CD4-positive, CD25-positive, alpha-beta regulatory T cell (primary cell): ENCODE data around the gene KIFC3. TPM values are rescaled to one million over a fixed set of nuclear protein-coding genes. Genes with fewer than 3 reads are reported as not detected.

Source experiments
- ATAC-seq, 2 donors: fragments of 150-1000 bp; cut with Tn5 transposase; one replicate each; pipeline ENCODE4 v1.10.0; 2021; ENCODE audit warnings: low read depth in 2 of 2, moderate number of reproducible peaks in 2 of 2, moderate library complexity in 1 of 2
- DNase-seq, 3 donors: peaks; one replicate each; pipeline versions ENCODE4 v3.0.0 to v3.0.0-alpha.2; 2012 to 2022; ENCODE audit warnings: mixed read lengths in 1 of 3
- H3K27ac ChIP-seq: one replicate; pipeline ENCODE4 v1.7.0; 2013; ENCODE audit warnings: mild to moderate bottlenecking, low read length; ENCODE audit not compliant: insufficient read depth, poor library complexity, severe bottlenecking
- H3K27me3 ChIP-seq: one replicate; pipeline ENCODE4 v1.7.0; 2013; ENCODE audit warnings: low read length; ENCODE audit not compliant: control insufficient read depth, insufficient read depth
- H3K36me3 ChIP-seq: one replicate; pipeline ENCODE4 v1.7.0; 2013; ENCODE audit warnings: mild to moderate bottlenecking, low read length, moderate library complexity; ENCODE audit not compliant: control insufficient read depth, insufficient read depth
- H3K4me1 ChIP-seq: 2 replicates; pipeline ENCODE4 v1.7.0; 2013; ENCODE audit warnings: mild to moderate bottlenecking, low read length; ENCODE audit not compliant: insufficient read depth, control insufficient read depth, poor library complexity, severe bottlenecking
- H3K4me3 ChIP-seq: one replicate; pipeline ENCODE4 v1.7.0; 2013; ENCODE audit warnings: low read depth, mild to moderate bottlenecking, low read length, moderate library complexity
- H3K9me3 ChIP-seq, 2 experiments: 1 replicate in 1 of 2; 2 replicates in 1 of 2; pipeline ENCODE4 v1.7.0; 2013; ENCODE audit warnings: low read length in 2 of 2, mild to moderate bottlenecking in 1 of 2, moderate library complexity in 1 of 2; ENCODE audit not compliant: control insufficient read depth in 2 of 2
- H3K27ac Mint-ChIP-seq, 3 donors: one replicate each; pipeline ENCODE4 v1.8.0; 2020 to 2022; ENCODE audit warnings: mild to moderate bottlenecking in 3 of 3, mixed read lengths in 3 of 3, moderate library complexity in 2 of 3
- H3K27me3 Mint-ChIP-seq: one replicate; pipeline ENCODE4 v1.8.0; 2022; ENCODE audit warnings: mild to moderate bottlenecking, mixed read lengths
- H3K36me3 Mint-ChIP-seq: one replicate; pipeline ENCODE4 v1.8.0; 2020; ENCODE audit warnings: mixed read lengths
- H3K4me1 Mint-ChIP-seq, 4 donors: one replicate each; pipeline ENCODE4 v1.8.0; 2020 to 2022; ENCODE audit warnings: mixed read lengths in 4 of 4, mild to moderate bottlenecking in 1 of 4
- H3K4me3 Mint-ChIP-seq, 4 donors: one replicate each; pipeline ENCODE4 v1.8.0; 2020 to 2022; ENCODE audit warnings: mild to moderate bottlenecking in 4 of 4, mixed read lengths in 4 of 4, moderate library complexity in 3 of 4
- H3K9me3 Mint-ChIP-seq, 7 donors: one replicate each; pipeline ENCODE4 v1.8.0; 2020 to 2022; ENCODE audit warnings: mixed read lengths in 7 of 7, mild to moderate bottlenecking in 3 of 7, moderate library complexity in 2 of 7
- polyA plus RNA-seq, 4 donors: library from polyadenylated mRNA; unstranded; fragments of 300-500 nt; fragmentation: Illumina TruSeq; gene quantifications; one replicate each; pipeline ENCODE4 v1.2.3, GENCODE V29; 2021
- total RNA-seq: library from RNA; stranded (reverse); gene quantifications from one replicate; pipeline ENCODE4 v1.2.3, GENCODE V29; 2022

Gene KIFC3
- total and polyA plus RNA-seq, 5 donors from 2014 or later: 1.2 TPM; not detected in 4

DNA sequence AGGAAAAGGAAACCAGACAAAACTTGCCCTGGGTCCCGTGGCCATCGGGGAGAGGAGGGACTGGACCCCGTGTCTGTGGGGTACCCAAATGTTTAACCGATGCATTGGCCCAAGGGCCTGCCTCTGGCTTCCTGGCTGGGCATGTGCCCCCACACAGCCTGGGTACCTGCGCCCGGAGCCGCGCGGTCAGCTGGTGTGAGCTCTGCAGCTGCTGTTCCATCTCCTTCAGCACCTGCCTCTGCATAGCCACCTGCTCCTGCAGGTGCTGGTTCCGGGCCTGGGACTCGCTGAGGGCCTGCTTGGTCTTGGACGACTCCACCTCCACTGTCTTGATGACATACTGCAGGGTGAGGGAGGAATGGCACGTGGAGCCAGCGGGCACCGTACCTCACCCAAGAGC, 31.9 kb downstream of the KIFC3 start:
- Histone ChIP-seq H3K27ac (no peak overlapping the region), H3K9me3 (no peaks in the 10 kb centered on the region), H3K36me3 (no peaks in the 10 kb centered on the region), H3K4me3 (no peak overlapping the region), H3K4me1 (no peaks in the 10 kb centered on the region), H3K27me3 (no peaks in the 10 kb centered on the region)
- H3K27ac Mint-ChIP-seq: no peak overlapping the region
- no peak overlapping the region for H3K4me3 Mint-ChIP-seq
- DNase-seq (no peak), ATAC-seq (no peak)
- no peaks in the 10 kb centered on the region for H3K9me3 Mint-ChIP-seq
- no peaks in the 10 kb centered on the region for H3K27me3 Mint-ChIP-seq
- no peaks in the 10 kb centered on the region for H3K4me1 Mint-ChIP-seq
- no peaks in the 10 kb centered on the region for H3K36me3 Mint-ChIP-seq

DNA sequence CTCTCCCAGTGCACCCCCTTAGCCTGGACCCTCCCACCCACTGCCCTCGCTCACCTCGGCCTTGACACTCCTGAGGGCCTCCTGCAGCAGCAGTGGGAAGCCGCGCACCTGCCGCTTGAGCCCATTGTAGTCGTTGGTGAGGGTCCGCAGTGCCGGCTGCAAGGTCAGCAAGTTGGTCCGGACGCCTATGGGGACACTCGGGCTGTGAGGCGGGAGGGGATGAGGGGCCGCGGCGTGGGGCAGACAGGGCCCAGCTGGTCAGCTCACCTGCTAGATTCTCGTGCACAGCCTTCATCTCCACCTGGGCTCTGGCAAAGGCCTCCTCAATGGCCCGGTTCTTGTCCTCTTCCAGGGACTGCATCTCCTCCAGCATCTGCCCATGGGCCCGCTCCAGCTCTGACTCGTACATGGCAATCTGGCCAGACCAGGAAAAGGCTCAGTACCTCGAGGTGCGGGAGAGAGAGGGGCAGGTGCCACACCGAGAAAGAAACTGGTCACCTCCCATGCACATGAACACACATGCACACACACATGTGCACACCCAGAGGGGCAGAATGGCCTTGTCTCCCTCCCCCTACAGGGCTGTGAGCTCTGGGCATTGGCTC, 32.6 kb downstream of the KIFC3 start:
- no peaks in the 10 kb centered on the region for H3K9me3 ChIP-seq
- DNase-seq (no peak), ATAC-seq (no peak)
- no peak overlapping the region for H3K4me3 ChIP-seq
- Mint-ChIP-seq H3K27me3 (no peaks in the 10 kb centered on the region), H3K4me1 (no peaks in the 10 kb centered on the region), H3K4me3 (no peak overlapping the region), H3K9me3 (no peaks in the 10 kb centered on the region), H3K27ac (no peak overlapping the region), H3K36me3 (no peaks in the 10 kb centered on the region)
- no peak overlapping the region for H3K27ac ChIP-seq
- no peaks in the 10 kb centered on the region for H3K36me3 ChIP-seq
- no peaks in the 10 kb centered on the region for H3K27me3 ChIP-seq
- no peaks in the 10 kb centered on the region for H3K4me1 ChIP-seq

DNA sequence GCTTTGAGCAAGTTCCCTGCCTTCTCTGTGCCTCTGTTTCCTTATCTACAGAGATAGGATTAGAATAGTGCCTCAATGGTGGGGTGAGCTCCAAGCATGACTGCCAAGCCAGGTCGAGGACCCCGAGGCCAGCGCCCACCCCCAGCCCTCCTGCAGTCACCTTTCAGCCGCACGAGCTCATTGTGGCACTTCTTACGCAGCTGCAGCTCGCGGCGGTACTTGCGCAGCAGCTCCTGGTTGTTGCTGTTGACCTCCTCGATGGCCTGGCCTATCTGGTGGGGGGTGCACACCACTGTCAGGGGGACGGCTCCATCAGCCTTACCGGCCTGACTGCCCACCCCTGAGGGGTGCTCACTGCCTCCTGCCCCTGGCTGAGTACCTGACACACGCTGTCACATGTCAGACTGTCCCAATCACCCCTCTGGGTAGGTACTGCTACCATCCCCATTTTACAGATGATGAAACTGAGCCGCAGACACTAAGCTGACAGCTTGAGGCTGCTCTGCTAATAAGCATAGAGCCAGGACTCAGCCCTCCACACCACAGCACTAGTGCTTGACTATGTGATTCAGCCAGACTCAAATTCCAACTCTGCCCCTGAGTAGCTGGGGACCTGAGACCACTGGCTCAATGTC, 35.5 kb downstream of the KIFC3 start:
- H3K27ac ChIP-seq: no peak overlapping the region
- no peak overlapping the region for H3K4me3 ChIP-seq
- H3K27me3 ChIP-seq: no peaks in the 10 kb centered on the region
- Mint-ChIP-seq H3K36me3 (no peaks in the 10 kb centered on the region), H3K27ac (no peak overlapping the region), H3K4me1 (no peaks in the 10 kb centered on the region), H3K27me3 (no peaks in the 10 kb centered on the region), H3K4me3 (no peak overlapping the region), H3K9me3 (no peaks in the 10 kb centered on the region)
- H3K9me3 ChIP-seq: no peaks in the 10 kb centered on the region
- DNase-seq (no peak), ATAC-seq (no peak)
- H3K36me3 ChIP-seq: no peaks in the 10 kb centered on the region
- no peaks in the 10 kb centered on the region for H3K4me1 ChIP-seq

DNA sequence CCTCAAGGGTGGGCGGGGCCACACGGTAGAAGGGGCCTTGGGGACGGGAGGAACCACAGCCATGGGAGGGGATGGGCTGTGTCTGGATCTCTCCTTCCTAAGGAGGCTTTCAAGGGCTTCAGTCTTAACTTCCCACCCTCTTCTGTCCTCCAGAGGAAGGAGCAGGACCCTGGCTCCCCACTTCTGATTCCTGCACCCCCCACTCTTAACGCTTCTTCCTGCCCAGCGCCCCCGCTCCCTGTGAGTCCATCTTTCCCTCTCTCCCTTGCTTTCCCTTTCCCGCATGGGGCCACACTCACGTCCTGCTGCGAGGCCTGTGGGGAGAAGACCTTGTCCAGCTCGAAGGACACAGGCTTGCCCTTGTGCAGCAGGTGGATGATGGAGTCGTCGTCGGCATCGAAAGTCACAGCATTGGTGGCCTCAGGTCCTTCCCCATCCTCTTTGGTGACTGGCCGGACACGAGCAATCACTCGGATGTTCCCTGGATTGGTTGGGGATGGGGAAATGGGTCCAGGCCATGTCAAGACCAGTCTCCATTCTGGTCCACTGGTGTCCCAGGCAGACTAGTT, 37.0 kb downstream of the KIFC3 start:
- no peak overlapping the region for H3K4me3 Mint-ChIP-seq
- no peak overlapping the region for H3K27ac ChIP-seq
- H3K27me3 Mint-ChIP-seq: no peaks in the 10 kb centered on the region
- ATAC-seq (no peak), DNase-seq (no peak)
- H3K4me1 Mint-ChIP-seq: no peaks in the 10 kb centered on the region
- H3K9me3 Mint-ChIP-seq: no peaks in the 10 kb centered on the region
- no peaks in the 10 kb centered on the region for H3K36me3 Mint-ChIP-seq
- H3K9me3 ChIP-seq: no peaks in the 10 kb centered on the region
- no peak overlapping the region for H3K4me3 ChIP-seq
- H3K36me3 ChIP-seq: no peaks in the 10 kb centered on the region
- no peaks in the 10 kb centered on the region for H3K27me3 ChIP-seq
- no peaks in the 10 kb centered on the region for H3K4me1 ChIP-seq
- no peak overlapping the region for H3K27ac Mint-ChIP-seq

DNA sequence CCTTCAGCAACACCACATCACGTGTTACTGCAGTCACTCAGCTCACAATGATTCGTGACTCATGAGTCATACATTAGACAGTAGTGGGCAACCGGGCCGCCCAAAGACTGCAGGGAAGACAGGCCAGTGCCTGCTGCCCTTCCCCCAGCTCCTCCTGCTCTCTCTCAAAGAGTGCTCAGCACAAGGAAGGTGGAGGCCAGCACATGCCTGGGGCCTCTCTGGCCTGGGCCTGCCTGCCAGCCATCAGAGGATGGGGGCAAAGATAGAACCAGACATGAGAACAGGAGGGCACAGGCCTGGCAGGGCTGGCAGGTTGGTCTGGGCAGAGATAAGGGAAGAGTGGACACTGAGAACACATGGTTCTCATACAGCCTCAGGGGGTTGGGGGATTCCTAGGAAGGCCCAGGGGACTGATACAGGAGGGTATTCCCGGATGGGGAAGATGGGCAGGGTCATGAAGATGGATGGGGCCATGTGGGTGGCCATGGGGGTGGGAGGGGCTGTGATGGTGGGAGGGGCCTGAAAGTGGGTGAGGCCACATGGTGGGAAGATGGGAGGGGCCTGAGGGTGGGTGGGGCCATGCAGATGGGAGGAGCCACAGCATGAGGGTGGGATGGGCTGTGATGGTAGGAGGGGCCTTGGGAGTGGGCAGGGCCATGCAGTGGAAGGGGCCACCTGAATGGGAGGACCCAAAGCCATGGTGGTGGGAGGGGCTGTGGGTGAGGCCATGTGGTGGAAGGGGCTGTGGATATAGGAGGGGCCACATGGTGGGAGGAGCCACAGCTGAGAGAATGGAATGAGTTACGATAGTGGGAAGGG, 37.7 kb downstream of the KIFC3 start:
- H3K36me3 ChIP-seq: no peaks in the 10 kb centered on the region
- H3K4me3 ChIP-seq: no peak overlapping the region
- Mint-ChIP-seq H3K27ac (no peak overlapping the region), H3K36me3 (no peaks in the 10 kb centered on the region), H3K27me3 (no peaks in the 10 kb centered on the region), H3K4me1 (no peaks in the 10 kb centered on the region), H3K4me3 (no peak overlapping the region), H3K9me3 (no peaks in the 10 kb centered on the region)
- H3K9me3 ChIP-seq: no peaks in the 10 kb centered on the region
- DNase-seq (peak in 2 of 3 donors; percentile 13 to 23), ATAC-seq (peak; percentile 26 to 42)
- H3K4me1 ChIP-seq: no peaks in the 10 kb centered on the region
- no peaks in the 10 kb centered on the region for H3K27me3 ChIP-seq
- H3K27ac ChIP-seq: no peak overlapping the region

DNA sequence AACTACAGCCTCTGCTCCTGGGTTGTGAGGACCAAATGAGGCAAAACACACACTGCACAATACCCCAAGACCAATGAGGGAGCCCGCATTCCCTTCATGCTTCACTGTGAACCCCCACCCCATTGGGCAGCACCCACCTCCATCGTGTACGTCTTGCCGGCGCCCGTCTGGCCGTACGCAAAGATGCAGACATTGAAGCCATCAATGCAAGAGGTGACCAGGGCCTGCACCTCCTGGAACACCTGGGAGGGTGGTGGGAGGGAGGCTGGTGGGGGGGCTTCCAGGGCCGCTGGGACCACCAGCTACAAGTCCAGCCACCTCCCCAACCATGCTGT, 38.3 kb downstream of the KIFC3 start:
- Mint-ChIP-seq H3K4me1 (no peaks in the 10 kb centered on the region), H3K27me3 (no peaks in the 10 kb centered on the region), H3K9me3 (no peaks in the 10 kb centered on the region), H3K4me3 (no peak overlapping the region), H3K27ac (no peak overlapping the region), H3K36me3 (no peaks in the 10 kb centered on the region)
- Histone ChIP-seq H3K36me3 (no peaks in the 10 kb centered on the region), H3K27me3 (no peaks in the 10 kb centered on the region), H3K4me3 (no peak overlapping the region), H3K27ac (no peak overlapping the region), H3K4me1 (no peaks in the 10 kb centered on the region), H3K9me3 (no peaks in the 10 kb centered on the region)
- DNase-seq (no peak), ATAC-seq (no peak)

DNA sequence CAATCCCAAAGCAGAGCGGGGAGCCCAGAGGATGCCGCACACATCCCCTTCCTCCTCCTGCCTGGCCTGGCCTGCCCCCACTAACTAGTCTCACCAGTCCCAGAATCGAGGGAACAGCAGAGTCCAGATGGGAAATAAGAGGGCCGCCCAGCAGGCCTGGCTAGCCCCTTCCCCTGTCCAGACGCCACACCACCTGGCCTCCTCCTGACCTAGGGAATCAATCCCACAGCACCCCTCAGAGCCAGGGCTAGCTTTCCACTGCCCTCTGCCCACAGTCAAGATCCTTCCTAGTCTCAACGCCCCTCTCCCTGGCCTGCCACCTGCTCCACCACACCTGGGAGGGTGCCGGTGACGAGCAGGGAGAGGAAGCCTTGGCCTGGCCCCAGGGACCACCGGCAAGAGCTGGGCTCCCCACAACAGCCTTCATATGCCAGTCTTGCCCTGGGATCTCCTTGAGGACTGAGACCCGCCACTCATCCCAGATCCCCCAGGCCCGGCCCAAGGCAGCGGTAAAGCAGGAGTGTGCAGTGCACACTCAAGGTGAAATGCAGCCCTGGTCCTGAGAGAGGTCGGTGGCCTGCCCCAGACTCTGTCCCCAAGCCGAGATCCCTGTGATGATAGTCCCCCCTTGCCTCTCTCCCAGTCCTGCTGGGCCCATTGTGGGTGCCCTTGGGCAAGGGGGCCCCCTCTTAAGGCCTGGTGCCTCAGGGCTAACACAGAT, 38.8 kb downstream of the KIFC3 start:
- H3K9me3 Mint-ChIP-seq: no peaks in the 10 kb centered on the region
- Histone ChIP-seq H3K4me3 (no peak overlapping the region), H3K27me3 (no peaks in the 10 kb centered on the region), H3K36me3 (no peaks in the 10 kb centered on the region), H3K27ac (no peak overlapping the region), H3K9me3 (no peaks in the 10 kb centered on the region), H3K4me1 (no peaks in the 10 kb centered on the region)
- no peak overlapping the region for H3K27ac Mint-ChIP-seq
- no peak for DNase-seq
- no peak for ATAC-seq
- no peaks in the 10 kb centered on the region for H3K27me3 Mint-ChIP-seq
- no peaks in the 10 kb centered on the region for H3K36me3 Mint-ChIP-seq
- H3K4me3 Mint-ChIP-seq: no peak overlapping the region
- H3K4me1 Mint-ChIP-seq: no peaks in the 10 kb centered on the region
